Lung (tissue), 12 donors: ENCODE measurements around the gene XRCC4. TPM values are rescaled to one million over a fixed set of nuclear protein-coding genes. Genes with fewer than 3 reads are reported as not detected.

Experiments used
- ATAC-seq: fragments of 200-7000 bp; cut with Tn5 transposase; one replicate; pipeline ENCODE4 v1.9.1; 2020; ENCODE audit warnings: moderate number of reproducible peaks; ENCODE audit not compliant: insufficient read depth, low FRiP score
- DNase-seq, 3 donors: peaks; one replicate each; pipeline ENCODE4 v3.0.0-alpha.2; 2013 to 2017
- H3K27ac ChIP-seq, 2 donors: one replicate each; pipeline ENCODE4 v1.5.1; 2013; ENCODE audit warnings: mild to moderate bottlenecking in 2 of 2, moderate library complexity in 2 of 2, control low read depth in 1 of 2, inconsistent platforms in 1 of 2, low read depth in 1 of 2, low read length in 1 of 2
- H3K27me3 ChIP-seq, 3 donors: one replicate each; pipeline ENCODE4 v1.5.1; 2013; ENCODE audit warnings: low read length in 2 of 3; ENCODE audit not compliant: control insufficient read depth in 3 of 3, insufficient read depth in 3 of 3
- H3K36me3 ChIP-seq, 4 donors: one replicate each; pipeline ENCODE4 v1.5.1; 2013; ENCODE audit warnings: low read length in 4 of 4, mild to moderate bottlenecking in 1 of 4, moderate library complexity in 1 of 4; ENCODE audit not compliant: control insufficient read depth in 4 of 4, insufficient read depth in 4 of 4
- H3K4me1 ChIP-seq, 5 donors: one replicate each; pipeline ENCODE4 v1.5.1; 2013; ENCODE audit warnings: low read length in 5 of 5, mild to moderate bottlenecking in 2 of 5, moderate library complexity in 1 of 5; ENCODE audit not compliant: control insufficient read depth in 5 of 5, insufficient read depth in 5 of 5
- H3K4me3 ChIP-seq: one replicate; pipeline ENCODE4 v1.5.1; 2013; ENCODE audit warnings: mild to moderate bottlenecking, control low read depth, moderate library complexity
- H3K9ac ChIP-seq, 2 donors: one replicate each; pipeline ENCODE4 v1.5.1; 2013; ENCODE audit warnings: low read length in 2 of 2, control low read depth in 1 of 2; ENCODE audit not compliant: insufficient read depth in 1 of 2
- H3K9me3 ChIP-seq, 4 donors: one replicate each; pipeline ENCODE4 v1.5.1; 2013; ENCODE audit warnings: low read length in 3 of 4, mild to moderate bottlenecking in 1 of 4, moderate library complexity in 1 of 4; ENCODE audit not compliant: control insufficient read depth in 4 of 4, insufficient read depth in 3 of 4
- WGBS, 2 donors: extraction: QIAGEN DNeasy Blood & Tissue Kit; methylation state at CpG; one replicate each; pipeline ENCODE4 v1.1.7; 2013; 5-methylcytosine and 5-hydroxymethylcytosine counted together
- polyA plus RNA-seq, 2 donors: library from polyadenylated mRNA; stranded (reverse); fragments of 200-250 nt; gene quantifications; one replicate each; pipeline ENCODE4 v1.2.1, GENCODE V29; 2013
- total RNA-seq, 2 donors: library from RNA; depleted of rRNA in 1 of 2; stranded (reverse); fragments of >200 nt in 1 of 2; gene quantifications; one replicate each; pipeline ENCODE4 v1.2.1, GENCODE V29; 2014 to 2021
- TF ChIP-seq, protein P1 (sequence below): IDR thresholded peaks from 2 replicates; pipeline ENCODE4 v1.5.1; 2012; ENCODE audit warnings: mild to moderate bottlenecking; ENCODE audit errors: control extremely low read depth, extremely low read depth
- donor health status: control.
- donor health status: control.
- donor health status: Bipolar disorder and iron deficiency.
- donor health status: healthy.
- donor health status: DM: yes; HTN: yes; CAD: no.

Gene XRCC4
- total and polyA plus RNA-seq, 4 donors, result 3.8 to 10.7 (median 8.4) TPM

GRCh38 chr5:83343299-83343698 lies 266.0 kb downstream of the XRCC4 start:
- ATAC-seq (no peak), DNase-seq (no peak)
- Histone ChIP-seq H3K27me3 (no peaks in the 10 kb centered on the region), H3K4me3 (no peak overlapping the region), H3K9me3 (peaks cover 0 to 9% (median 0%) of the 10 kb centered on the region in 4 donors), H3K9ac (no peak overlapping the region), H3K27ac (no peak overlapping the region), H3K4me1 (peaks cover 0 to 2% (median 0%) of the 10 kb centered on the region in 5 donors), H3K36me3 (no peaks in the 10 kb centered on the region)
- 53 to 68% methylated on average over 2 of the region's 2 CpGs for WGBS, 2 donors
- TF ChIP-seq, protein P1, sequence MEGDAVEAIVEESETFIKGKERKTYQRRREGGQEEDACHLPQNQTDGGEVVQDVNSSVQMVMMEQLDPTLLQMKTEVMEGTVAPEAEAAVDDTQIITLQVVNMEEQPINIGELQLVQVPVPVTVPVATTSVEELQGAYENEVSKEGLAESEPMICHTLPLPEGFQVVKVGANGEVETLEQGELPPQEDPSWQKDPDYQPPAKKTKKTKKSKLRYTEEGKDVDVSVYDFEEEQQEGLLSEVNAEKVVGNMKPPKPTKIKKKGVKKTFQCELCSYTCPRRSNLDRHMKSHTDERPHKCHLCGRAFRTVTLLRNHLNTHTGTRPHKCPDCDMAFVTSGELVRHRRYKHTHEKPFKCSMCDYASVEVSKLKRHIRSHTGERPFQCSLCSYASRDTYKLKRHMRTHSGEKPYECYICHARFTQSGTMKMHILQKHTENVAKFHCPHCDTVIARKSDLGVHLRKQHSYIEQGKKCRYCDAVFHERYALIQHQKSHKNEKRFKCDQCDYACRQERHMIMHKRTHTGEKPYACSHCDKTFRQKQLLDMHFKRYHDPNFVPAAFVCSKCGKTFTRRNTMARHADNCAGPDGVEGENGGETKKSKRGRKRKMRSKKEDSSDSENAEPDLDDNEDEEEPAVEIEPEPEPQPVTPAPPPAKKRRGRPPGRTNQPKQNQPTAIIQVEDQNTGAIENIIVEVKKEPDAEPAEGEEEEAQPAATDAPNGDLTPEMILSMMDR, result no peak

GRCh38 chr5:83345423-83345822 lies 268.1 kb downstream of the XRCC4 start:
- no peak overlapping the region for H3K27ac ChIP-seq
- H3K4me3 ChIP-seq, result no peak overlapping the region
- ATAC-seq (no peak), DNase-seq (no peak)
- no peak overlapping the region for H3K9ac ChIP-seq
- TF ChIP-seq, protein P1, result no peak
- no peaks in the 10 kb centered on the region for H3K36me3 ChIP-seq
- H3K9me3 ChIP-seq, result peaks cover 0 to 11% (median 3%) of the 10 kb centered on the region in 4 donors
- 82 to 86% methylated on average over 6 of the region's 6 CpGs for WGBS, 2 donors
- H3K27me3 ChIP-seq, result no peaks in the 10 kb centered on the region
- peaks cover 0 to 2% (median 0%) of the 10 kb centered on the region in 5 donors for H3K4me1 ChIP-seq

DNA sequence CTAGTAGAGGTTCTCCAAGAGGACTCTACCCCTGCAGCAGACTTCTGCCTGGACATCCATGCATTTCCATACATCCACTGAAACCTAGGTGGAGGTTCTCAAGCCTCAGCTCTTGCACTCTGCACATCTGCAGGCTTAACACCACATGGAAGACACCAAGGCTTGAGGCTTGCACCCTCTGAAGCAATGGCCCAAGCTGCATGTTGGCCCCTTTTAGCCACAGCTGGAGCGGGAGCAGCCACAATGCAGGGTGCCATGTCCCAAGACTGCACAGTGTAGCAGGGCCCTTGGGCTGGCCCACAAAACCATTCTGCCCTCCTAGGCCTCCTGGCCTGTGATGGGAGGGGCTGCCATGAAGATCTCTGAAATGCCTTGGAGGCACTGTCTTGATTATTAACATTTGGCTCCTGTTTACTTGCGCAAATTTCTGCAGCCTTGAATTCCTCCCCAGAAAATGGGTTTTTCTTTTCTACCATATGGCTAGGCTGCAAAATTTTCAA lies 271.0 kb downstream of the XRCC4 start:
- no peaks in the 10 kb centered on the region for H3K36me3 ChIP-seq
- DNase-seq, result no peak
- no peak overlapping the region for H3K9ac ChIP-seq
- peaks cover 0 to 11% (median 6%) of the 10 kb centered on the region in 4 donors for H3K9me3 ChIP-seq
- H3K4me3 ChIP-seq, result no peak overlapping the region
- TF ChIP-seq, protein P1, result no peak
- ATAC-seq, result no peak
- no peak overlapping the region for H3K27ac ChIP-seq
- H3K4me1 ChIP-seq, result no peaks in the 10 kb centered on the region
- H3K27me3 ChIP-seq, result no peaks in the 10 kb centered on the region
- 94 to 96% methylated on average over 2 of the region's 2 CpGs for WGBS, 2 donors

DNA sequence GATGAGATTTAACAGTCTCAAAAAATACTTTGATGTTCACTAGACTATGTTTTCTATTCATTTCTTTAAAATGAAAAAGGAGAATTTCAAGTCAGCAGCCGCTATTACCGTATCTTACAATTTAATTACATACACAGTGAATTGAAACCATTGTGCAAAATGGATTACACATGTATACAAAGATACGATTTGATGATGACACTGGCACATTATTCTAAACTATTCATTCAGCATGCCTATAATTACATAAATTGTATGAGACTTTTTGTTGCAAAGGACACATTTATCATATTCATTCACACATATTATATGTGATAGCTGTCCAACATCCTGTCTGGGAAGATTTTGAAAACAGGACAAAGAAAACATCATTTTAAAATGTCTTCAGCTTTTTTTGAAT lies 275.9 kb downstream of the XRCC4 start:
- ATAC-seq (no peak), DNase-seq (no peak)
- 88 to 92% methylated on average over 3 of the region's 3 CpGs for WGBS, 2 donors
- Histone ChIP-seq H3K9ac (no peak overlapping the region), H3K36me3 (no peaks in the 10 kb centered on the region), H3K27ac (no peak overlapping the region), H3K4me1 (no peaks in the 10 kb centered on the region), H3K27me3 (no peaks in the 10 kb centered on the region), H3K4me3 (no peak overlapping the region), H3K9me3 (peaks cover 0 to 6% (median 4%) of the 10 kb centered on the region in 4 donors)
- TF ChIP-seq, protein P1, result no peak
